Left ventricle myocardium superior (tissue), 1 donor: ENCODE results near the gene PRORP. TPM values are rescaled to one million over a fixed set of nuclear protein-coding genes. Genes with fewer than 3 reads are reported as not detected.
A peak's percentile ranks its signal among the peaks of the same experiment; 100 is the strongest.
"Not testable (repeated sequence)": the region's sequence is repeated elsewhere in the genome, so short reads cannot be mapped to it uniquely, and the experiment has no call there.

ENCODE experiments used
- ATAC-seq: fragments of 200-7000 bp; cut with Tn5 transposase; one replicate; pipeline ENCODE4 v1.9.1; 2020; ENCODE audit warnings: mild to moderate bottlenecking, moderate library complexity
- DNase-seq: peaks from one replicate; pipeline ENCODE4 v3.0.0-alpha.2; 2020
- intact Hi-C: fragments of 100-400 bp; cut with micrococcal nuclease; formaldehyde crosslinking; loops from one replicate; pipeline ENCODE4 v1.11.0; 2022
- long read RNA-seq: library from polyadenylated mRNA; unstranded; transcript quantifications from one replicate; pipeline ENCODE4 v2.0.0, GENCODE V29; 2021
- total RNA-seq: library from RNA; stranded (reverse); fragmentation: NEBNext Ultra II Directional; extraction: Animal tissue kit (Norgen Biotek cat#: 25700); gene quantifications from one replicate; pipeline ENCODE4 v1.2.1, GENCODE V29; 2021
- donor health status: DM: no; HTN: yes; CAD: no; lungs with severe emphysema.

Gene PRORP
- 17.0 TPM for total RNA-seq
- long read RNA-seq, full-length matches to known transcripts = 17 of 26 reads
- long read RNA-seq, partial matches to known transcripts = 4 of 26 reads
- long read RNA-seq, other reads (novel, unspliced or antisense) = 5 of 26 reads

DNA sequence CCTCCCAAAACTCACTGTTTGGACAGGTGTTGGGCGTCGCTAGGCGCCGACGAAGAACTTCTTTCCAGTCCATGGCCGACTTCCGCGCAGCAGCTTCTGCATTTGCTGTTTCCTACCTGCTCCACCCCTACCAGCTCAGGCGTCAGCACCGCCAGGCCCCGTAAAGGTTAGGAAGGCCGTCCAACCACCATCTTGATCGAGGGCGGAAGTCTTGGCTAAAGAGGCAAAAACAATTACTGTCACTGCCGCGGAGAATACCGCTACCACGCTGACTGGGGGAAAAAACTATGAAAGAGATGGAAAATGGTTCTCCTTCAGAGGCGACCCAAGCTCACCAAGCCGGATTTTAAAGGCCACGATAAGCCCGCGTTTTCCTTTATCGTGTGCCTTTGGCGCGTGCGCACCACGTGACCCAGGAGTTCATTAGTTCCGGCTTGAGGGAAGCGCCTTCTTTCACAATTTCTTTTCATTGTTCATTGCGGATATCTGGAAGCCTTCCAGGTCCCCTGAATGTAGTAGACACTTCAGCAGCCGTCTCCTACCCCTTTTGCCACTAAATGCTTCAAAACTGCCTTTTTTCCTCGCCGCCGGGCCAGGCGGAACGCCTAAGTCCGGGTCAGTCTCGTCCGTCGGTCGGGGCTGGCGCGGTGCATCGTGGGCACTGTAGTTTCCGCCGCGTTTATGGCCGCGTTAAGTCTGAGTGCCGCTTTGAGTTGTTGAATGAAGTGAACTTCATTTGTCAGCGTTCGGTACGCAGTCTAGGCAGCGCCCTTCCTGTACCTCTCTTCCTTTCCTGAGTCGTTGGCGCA, at the start of gene PRORP, which contains the start of gene PPP2R3C:
Gene PRORP, plus strand, starts transcription at position 666 of the 809 bp plus-strand sequence. CDS start 694 bp downstream, outside the sequence.
Gene PPP2R3C, minus strand, starts transcription at position 104 of the 809 bp plus-strand sequence. Its CDS starts 31 bp downstream, at position 73.
- ATAC-seq (peak; percentile 96), DNase-seq (peak; percentile 93)
- intact Hi-C loops = no loop called here

DNA sequence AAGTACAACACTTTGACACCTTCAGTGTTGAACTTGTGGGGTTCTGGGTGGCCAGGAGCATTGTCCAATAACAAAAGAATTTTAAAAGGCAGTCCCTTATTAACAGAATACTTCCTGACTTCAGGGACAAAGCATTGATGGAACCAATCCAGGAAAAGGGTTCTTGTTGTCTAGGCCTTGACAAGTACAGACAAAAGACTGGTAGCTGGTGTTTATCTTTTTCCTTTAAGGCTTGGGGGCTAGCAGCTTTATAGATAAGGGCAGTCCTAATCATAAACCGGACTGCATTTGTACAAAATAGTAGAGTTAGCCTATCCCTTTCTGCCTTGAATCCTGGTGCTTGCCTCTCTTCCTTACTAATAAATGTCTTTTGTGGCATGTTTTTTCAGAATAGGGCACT, 48.9 kb upstream of the PRORP start:
- intact Hi-C loops = no loop called here
- DNase-seq (no peak), ATAC-seq (no peak)

DNA sequence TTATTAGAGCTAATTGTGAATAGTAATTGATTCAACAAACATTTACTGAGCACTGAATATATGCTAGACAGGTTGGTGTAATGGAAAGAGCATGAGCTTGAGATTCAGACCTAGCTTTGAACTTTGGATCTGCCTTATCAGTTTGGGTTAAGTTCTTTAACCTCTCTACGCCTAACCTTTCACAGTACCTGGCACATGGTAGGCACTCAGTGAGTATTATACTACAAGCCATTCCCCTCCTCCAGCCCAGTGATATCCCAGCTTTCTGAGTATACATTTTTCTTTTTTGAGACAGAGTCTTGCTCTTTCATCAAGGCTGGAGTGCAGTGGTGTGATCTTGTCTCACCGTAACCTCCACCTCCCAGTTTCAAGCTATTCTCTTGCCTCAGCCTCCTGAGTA, 44.3 kb upstream of the PRORP start:
- intact Hi-C loops = no loop called here
- no peak for ATAC-seq

DNA sequence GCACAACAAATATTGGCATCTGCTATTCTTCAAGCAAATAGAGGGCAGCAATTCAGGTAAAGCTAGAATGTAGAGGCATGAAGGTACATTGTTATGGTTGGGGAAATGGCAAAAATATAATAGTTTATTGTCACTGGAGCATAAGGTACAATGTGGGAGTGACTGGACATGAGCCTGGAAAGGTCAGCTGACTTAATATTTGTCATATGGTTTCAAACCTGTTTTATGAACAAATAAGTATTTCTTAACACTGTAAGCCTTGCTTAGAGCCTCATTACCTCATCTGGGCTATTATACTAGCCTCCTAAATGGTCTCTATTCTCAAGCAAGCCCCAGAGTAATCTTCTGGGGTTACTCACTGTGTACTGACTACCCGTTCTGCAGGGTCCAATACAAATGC, 42.6 kb upstream of the PRORP start:
- no peak for DNase-seq
- no peak for ATAC-seq
- intact Hi-C loops = no loop called here

More for the DNA sequence above, 44.3 kb upstream of the PRORP start:
- DNase-seq = no peak

DNA sequence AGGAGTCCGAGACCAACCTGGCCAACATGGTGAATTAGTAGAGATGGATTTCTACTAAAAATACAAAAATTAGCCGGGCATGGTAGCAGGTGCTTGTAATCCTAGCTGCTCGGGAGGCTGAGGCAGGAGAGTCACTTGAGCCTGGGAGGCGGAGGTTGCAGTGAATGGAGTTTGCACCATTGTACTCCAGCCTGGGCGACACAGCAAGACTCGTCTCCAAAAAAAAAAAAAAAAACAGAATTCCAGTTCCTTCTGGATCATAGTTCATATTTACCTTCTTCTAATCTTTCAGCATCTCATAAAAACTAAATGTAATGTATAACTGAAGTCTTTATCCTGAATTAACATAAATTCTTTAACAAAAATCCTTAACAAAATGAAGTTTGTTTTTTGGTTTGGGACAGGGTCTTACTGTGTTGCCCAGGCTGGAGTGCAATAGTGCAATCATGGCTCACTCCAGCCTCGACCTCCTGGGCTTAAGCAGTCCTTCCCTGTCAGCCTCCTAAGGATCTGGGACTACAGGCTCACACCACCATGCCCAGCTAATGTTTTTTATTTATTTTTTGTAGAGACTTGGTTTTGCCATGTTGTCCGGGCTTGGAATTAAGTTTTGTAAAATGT, 38.7 kb upstream of the PRORP start:
- intact Hi-C loops = no loop called here
- ATAC-seq = no peak

DNA sequence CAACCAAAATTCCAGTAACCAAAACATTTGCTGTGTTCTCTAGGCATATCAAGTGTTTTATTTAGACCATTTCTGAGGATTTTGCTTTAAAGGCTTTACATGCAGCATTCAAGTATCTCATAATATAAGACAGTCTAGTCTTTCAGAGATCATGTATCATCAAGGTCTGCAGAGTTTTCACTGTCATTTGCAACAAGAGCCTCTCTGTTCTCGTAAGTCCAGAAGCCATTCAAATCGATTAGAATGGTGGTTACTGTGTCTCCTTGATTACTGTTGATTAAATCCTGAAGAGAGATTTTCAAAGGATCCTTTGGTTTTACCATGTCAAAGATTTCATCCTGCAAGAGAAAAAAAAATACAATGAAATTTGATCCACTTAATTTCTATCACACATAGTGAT, 36.9 kb upstream of the PRORP start:
- intact Hi-C loops = no loop called here
- DNase-seq = no peak
- no peak for ATAC-seq

More for the DNA sequence above, 38.7 kb upstream of the PRORP start:
- DNase-seq = no peak

DNA sequence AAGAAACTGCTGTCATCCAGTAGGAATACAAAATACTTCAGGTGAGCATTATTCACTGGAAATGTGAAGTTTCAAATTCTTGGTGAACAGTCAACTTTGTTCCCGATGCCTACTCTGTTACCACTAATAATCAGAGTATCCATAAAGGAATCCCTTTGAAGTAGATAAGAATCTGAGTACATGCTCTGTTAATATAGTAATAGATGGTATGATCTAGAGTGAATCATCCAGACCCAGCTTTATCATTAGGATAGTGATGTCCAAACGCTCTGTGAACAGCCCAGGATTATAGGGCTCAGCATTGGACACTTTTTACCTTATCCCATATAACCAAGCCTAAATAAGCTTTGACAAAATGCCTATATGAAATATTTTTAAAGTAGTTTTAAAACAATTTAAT, 33.8 kb upstream of the PRORP start:
- ATAC-seq (no peak), DNase-seq (no peak)
- intact Hi-C loops = no loop called here

DNA sequence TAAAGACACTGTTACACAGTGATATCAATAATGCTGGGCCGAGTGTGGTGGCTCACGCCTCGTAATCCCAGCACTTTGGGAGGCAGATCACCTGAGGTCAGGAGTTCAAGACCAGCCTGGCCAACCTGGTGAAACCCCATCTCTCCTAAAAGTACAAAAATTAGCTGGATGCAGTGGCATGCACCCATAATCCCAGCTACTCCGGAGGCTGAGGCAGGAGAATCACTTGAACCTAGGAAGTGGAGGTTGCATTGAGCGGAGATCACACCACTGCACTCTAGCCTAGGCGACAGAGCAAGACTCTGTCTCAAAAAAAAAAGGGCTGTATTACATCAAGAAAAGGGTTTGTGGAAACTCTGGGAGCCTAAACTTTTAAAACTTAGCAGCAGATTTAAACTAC, 27.7 kb upstream of the PRORP start:
- intact Hi-C loops, DNase-seq, ATAC-seq: not testable (repeated sequence)

DNA sequence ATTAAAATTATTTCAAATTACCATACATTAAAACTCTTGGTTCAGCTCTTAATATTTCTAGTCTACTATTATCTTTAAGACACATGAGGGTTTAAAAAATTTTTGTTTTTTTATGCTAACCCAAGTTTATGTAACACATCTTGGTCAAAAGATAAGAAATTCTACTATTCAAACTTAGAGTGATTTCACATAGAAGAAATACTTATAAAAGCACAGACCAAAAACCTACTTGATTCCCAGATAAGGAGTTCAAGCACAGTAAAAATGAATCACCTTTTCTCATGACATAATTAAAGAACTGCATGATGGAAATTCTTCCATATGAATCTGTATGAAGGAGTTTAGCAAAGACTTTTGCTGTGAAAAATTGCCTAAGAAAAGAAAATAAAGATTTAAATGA, 14.5 kb upstream of the PRORP start:
- no peak for ATAC-seq
- intact Hi-C loops = no loop called here

DNA sequence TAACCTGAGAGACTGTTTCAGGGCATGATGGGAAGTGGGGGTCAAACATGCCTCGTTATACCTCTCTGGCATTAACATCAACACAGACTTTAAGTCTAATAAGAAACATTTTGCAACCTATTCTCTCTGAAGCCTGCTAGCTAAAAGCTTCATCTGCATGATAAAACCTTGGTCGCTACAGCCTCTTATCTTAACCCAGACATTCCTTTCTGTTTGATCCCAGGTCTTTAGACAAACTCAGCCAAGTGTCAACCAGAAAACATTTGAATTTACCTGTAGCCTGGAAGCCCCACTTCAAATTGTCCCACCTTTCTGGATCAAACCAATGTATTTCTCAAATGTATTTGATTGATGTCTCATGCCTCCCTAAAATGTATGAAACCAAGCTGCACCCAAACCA, 9.7 kb upstream of the PRORP start:
- no peak for ATAC-seq
- intact Hi-C loops = no loop called here
- no peak for DNase-seq

More for the DNA sequence above, 14.5 kb upstream of the PRORP start:
- DNase-seq = no peak

DNA sequence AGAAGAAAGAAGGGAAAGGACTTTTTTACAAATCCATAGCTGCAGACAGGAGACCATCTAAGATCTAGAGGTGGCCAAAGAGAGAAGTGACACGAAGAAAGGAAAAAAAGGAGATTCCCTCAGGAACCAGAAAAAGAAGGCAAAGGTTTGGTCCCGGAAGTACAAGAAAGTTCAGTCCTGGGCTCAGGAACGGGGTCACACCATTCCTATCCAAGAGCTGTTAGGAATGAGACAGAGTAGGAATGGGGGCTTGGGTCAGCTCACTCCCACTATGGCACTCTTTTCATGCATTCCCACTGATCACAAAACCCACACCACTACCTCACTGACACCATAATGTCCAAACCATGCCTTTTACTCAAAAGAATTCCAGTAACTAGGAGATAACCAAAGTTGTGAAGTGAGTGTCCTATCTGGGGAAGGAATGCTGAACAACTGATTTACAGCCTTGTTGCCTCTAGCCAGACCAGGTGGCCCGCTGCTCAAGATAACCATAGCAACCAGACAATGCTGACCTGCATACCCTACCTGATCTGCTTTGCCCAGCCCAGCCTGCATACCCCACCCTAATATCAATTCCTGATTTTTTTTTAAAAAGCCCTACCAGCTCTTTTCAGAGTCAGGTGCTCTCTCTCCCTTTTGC, 8.9 kb upstream of the PRORP start:
- DNase-seq = no peak
- intact Hi-C loops = no loop called here
- no peak for ATAC-seq

DNA sequence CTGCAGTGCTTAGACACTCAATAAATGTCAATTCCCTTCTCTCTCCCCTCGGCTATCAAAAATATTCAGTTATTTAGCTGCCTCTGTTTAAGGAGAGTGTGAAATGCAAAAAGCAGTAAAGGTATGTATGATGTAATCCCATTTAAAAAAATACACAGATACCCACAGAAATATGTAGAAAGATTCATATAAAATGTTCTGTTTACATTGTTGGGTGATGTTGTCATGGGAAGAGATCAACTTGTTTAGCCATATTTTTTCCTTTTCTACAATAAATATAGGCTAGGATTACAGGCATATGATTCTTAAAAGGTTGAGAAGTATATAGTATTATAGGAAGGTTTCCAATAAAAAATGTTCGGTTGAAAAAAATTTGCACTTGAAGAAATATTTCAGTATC, 8.3 kb upstream of the PRORP start:
- DNase-seq (no peak), ATAC-seq (no peak)
- intact Hi-C loops = no loop called here

DNA sequence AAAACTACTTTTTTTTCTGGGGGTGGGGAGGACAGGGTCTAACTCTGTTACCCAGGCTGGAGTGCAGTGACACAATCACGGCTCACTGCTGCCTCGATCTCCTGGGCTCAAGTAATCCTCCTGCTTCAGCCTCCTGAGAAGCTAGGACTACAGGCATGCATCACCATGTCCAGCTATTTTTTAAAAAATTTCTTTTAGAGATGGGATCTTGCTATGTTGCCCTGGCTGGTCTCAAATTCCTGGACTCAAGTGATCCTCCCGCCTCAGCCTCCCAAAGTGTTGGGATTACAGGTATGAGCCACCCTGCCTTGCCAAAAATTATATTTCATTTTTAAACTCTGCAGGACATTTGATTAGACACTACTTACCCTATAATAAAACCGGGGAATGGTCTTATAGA, 6.1 kb upstream of the PRORP start:
- ATAC-seq (no peak), DNase-seq (no peak)
- intact Hi-C loops = no loop called here

DNA sequence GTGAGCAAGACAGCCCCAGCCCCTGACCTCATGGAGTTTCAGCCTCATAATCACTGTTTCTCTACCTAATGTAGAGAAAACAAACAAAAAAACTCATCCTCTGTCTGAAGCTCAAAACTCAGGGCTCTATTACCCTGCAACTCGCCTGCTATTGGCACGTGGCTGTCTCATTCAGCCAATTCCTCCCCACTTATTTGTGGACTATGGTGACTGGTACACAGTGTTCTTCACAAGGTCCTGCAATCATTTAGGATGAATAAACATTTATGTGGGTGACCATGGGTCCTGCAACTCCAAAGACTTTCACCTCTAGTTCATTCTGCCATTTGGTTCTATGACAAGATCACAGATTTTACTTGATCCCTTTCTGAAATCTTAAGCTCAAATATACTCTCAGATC, 5.2 kb upstream of the PRORP start:
- DNase-seq (no peak), ATAC-seq (no peak)
- intact Hi-C loops = no loop called here

DNA sequence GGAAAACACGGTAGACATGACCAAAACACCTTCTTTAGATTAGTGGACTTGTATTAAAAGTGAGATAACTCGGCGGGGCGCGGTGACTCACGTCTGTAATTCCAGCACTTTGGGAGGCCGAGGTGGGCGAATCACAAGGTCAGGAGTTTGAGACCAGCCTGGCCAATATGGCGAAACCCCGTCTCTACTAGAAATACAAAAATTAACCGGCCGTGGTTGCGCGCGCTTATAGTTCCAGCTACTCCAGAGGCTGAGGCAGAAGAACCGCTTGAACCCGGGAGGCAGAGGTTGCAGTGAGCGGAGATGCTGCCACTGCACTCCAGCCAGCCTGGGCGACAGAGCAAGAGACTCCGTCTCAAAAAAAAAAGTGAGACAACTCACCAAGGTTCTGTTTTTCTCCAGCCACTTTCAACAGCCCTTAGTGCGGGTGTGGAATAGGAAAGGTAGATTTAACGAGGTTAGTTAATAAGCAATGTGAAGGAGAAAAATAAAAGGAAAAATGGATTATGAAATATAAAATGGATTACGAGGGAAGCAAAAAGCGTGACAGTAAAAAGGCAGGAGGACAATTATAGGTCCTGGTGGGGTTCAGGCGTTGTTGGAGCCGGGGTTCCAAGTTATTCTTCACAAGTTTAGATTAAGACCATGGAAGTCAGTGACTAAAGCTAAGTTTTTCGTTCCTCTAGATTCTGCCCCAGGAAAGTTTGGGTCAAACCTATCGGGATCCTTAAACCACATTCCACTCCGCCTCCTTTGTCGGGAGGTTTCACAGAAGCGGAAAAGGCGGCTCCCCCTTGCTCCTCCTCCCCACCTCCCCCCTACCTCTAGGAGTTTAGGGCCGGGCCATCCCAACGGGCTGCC, 1.1 kb upstream of the PRORP start:
- DNase-seq = no peak
- ATAC-seq = no peak

DNA sequence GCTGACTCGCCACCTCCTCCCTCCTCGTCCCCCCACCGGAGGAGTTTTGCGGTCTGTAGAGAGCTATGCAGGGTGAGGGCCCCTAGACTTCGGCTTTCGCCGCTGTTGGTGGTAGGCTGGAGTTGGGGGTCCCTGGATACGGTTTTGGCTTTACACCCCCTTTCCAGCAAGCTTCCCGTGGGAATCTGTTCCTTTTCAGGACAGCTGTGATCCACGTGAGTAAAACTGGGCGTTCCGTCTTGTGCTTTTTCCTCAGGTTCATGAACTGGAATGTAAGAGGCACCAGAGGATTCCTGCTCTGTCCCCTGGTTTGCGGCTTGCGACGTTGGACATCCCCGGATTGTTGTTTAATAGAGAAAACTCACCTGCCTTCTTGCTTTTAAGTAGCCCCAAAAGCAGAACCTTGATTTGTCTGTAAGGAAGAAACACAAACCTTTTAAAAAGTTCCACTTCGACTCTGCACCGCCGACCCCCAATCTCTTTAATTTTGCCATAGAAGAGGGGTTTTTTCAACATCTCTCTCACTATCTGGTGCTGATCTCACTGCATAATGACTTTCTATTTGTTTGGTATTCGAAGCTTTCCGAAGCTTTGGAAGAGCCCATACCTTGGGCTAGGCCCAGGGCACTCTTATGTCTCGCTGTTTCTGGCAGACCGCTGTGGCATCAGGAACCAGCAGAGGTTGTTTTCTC, 490 bp downstream of the PRORP start:
- DNase-seq (no peak), ATAC-seq (peak; percentile 26)
- intact Hi-C loops = no loop called here

More for the DNA sequence above, 1.1 kb upstream of the PRORP start:
- intact Hi-C loops = no loop called here

DNA sequence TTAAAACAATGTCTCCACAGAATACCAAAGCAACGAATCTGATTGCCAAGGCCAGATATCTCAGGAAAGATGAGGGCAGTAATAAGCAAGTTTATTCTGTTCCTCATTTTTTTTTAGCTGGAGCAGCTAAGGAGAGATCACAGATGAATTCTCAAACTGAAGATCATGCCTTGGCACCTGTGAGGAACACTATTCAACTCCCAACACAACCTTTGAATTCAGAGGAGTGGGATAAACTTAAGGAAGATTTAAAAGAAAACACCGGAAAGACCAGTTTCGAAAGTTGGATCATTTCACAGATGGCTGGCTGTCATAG, 994 bp downstream of the PRORP start:
- DNase-seq = no peak
- no peak for ATAC-seq
- intact Hi-C loops = no loop called here

DNA sequence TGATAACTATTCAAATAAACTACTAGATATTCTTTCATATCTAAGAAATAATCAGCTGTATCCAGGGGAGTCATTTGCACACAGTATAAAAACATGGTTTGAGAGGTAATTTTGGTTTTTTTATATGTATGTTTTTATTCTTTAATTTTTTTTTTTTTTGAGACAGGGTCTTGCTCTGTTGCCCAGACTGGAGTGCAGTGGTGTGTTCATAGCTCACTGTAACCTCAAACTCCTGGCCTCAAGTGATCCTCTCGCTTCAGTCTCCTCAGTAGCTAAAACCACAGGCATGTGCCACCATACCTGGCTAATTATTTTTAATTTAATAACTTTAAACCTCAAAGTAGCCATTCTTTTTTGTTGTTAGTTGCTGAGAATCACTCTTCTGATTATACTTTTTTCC, 1.8 kb downstream of the PRORP start:
- no peak for ATAC-seq
- no peak for DNase-seq
- intact Hi-C loops = no loop called here
